ENCODE results near the gene TBC1D20.

TBC1D20 gene

GRCh38 chr20:403582-403957 is 58.8 kb downstream of the TBC1D20 start:
- TF ChIP-seq, protein P1, sequence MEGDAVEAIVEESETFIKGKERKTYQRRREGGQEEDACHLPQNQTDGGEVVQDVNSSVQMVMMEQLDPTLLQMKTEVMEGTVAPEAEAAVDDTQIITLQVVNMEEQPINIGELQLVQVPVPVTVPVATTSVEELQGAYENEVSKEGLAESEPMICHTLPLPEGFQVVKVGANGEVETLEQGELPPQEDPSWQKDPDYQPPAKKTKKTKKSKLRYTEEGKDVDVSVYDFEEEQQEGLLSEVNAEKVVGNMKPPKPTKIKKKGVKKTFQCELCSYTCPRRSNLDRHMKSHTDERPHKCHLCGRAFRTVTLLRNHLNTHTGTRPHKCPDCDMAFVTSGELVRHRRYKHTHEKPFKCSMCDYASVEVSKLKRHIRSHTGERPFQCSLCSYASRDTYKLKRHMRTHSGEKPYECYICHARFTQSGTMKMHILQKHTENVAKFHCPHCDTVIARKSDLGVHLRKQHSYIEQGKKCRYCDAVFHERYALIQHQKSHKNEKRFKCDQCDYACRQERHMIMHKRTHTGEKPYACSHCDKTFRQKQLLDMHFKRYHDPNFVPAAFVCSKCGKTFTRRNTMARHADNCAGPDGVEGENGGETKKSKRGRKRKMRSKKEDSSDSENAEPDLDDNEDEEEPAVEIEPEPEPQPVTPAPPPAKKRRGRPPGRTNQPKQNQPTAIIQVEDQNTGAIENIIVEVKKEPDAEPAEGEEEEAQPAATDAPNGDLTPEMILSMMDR (conservative IDR thresholded peaks at IDR 0.05): no peak
- H3K27ac ChIP-seq: no peak overlapping the region

- no peak overlapping the region for H3K27ac ChIP-seq
- TF ChIP-seq, protein P1 (conservative IDR thresholded peaks at IDR 0.05): no peak
These were observed 59.3 kb downstream of the TBC1D20 start for GRCh38 chr20:402898-403581.

DNA sequence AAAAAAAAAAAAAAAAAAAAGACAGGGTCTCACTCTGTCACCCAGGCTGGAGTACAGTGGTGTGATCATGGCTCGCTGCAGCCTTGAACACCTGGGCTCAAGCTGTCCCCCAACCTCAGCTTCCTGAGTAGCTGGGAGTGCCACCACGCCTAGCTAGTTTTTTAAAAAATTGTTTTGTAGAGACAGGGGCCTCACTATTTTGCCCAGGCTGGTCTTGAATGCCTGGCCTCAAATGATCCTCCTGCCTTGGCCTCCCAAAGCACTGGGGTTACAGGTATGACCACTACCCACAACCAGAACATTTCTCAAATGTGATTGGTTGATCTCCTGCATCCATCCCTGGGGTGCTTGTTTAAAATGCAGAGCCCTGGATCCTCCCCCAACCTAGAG is 59.8 kb downstream of the TBC1D20 start:
- no peak overlapping the region; the same call in 1 of the 2 replicates for H3K27ac ChIP-seq
- TF ChIP-seq, protein P1 (conservative IDR thresholded peaks at IDR 0.05): no peak

- no peak overlapping the region; the same call in 1 of the 2 replicates for H3K27ac ChIP-seq
- TF ChIP-seq, protein P1 (conservative IDR thresholded peaks at IDR 0.05): no peak
These were observed 60.4 kb downstream of the TBC1D20 start for GRCh38 chr20:401682-402495.

GRCh38 chr20:400454-401275 is 61.7 kb downstream of the TBC1D20 start:
- no peak overlapping the region; the same call in 1 of the 2 replicates for H3K27ac ChIP-seq
- TF ChIP-seq, protein P1 (conservative IDR thresholded peaks at IDR 0.05): no peak

- TF ChIP-seq, protein P1 (conservative IDR thresholded peaks at IDR 0.05): no peak
- no peak overlapping the region for H3K27ac ChIP-seq
These were observed 62.2 kb downstream of the TBC1D20 start for GRCh38 chr20:400128-400453.

DNA sequence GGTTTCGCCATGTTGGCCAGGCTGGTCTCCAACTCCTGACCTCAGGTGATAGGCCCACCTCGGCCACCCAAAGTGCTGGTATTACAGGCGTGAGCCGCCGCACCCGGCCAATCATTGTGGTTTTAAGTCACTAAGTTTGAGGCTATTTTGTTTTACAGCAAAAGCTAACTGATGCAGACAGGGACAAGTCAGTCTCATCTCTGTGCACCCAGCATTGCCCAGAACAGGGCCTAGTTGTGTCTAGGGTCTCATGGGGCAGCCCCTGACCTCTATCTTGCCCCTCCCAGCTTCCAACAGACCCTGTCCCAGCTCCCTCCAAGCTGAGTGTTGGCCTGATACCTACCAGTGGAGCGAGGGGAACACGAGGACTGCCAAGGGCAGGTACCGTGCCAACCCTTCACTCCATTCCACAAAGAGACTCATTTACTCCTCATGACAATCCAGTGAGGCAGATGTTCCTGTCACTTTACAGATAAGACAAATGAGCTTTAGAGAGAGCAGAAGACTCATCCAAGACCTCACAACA is 63.1 kb downstream of the TBC1D20 start:
- H3K27ac ChIP-seq: no peak overlapping the region
- TF ChIP-seq, protein P1 (conservative IDR thresholded peaks at IDR 0.05): no peak
